ENCODE data around the gene CD99L2.

The CD99L2 gene

DNA sequence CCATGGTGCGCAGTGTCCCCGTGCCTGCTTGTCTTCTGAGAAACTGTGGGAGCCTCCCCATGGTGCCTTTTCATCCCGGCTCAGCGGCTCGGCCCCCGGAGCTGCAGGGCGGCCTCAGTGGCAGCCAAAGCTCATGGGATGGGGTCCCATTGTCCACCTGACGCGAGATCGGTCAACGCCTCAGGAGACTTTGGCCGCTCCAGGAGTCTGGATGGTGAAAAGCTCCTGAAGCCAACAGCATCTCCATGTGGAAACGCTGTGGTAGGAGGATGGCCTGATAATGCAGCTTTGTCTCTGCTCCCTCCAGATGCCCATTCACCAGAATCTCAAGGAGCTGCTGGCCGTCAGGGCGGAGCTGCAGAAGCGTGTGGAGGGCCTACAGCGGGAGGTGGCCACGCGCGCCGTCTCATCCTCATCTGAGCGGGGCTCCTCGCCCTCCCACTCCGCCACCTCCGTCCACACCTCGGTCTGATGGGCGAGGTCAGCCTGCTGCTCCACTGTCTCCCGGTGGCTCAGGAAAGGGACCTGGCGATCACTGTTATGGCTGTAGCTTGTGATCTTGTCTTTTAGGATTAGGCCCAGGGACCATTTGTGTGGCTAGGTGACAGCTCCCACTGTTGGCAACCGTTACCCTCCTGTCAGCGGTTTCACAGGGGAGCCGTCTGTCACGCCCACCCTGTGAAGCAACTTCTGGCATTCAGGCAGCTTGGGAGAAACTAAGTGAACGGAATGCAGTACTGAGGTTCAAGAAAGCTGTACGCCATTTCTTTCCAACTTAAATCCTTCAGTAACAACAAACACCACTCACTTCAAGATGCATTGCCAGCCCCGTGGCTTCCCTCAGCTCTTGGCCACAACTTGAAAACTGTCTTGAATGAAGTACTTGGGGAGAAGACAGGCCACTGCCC is 136.0 kb downstream of the CD99L2 start:
- no peak for DNase-seq (ENCODE audit: low read depth)

GRCh38 chrX:150761819-150762216 is 136.7 kb downstream of the CD99L2 start:
- DNase-seq (ENCODE audit: low read depth): no peak

DNA sequence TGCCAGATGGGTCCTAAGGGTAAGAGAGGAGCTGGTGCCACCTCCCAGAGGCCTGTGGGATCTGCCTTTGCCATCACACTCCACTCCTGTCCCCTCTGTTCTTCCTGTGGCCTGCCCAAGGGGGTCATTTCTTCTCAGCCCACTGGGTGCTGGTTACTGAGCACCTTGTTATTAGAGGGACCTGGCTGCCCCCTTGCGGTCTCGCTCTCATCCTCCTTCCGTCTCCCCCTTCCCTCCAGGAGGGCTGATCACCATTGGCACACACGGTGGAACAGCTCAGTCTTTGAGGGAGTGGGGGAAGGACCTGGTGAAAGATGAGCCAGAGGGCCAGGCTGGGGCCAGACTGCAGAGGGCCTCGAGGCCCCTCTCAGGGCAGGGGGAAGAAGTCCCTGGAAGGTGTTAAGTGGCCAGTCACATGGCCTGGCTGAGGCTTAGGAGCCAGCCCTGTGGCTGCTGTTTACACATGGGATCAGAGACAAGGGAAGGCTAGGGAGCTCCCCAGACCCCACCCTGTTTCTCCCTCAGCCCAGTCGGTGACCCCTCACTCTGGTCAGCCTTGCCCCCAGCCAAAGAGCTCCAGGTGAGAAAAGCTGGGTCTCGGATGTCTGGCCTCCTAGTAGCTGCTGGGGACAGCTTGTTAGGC is 137.2 kb downstream of the CD99L2 start:
- no peak for DNase-seq (ENCODE audit: low read depth)

GRCh38 chrX:150759568-150760416 is 138.7 kb downstream of the CD99L2 start:
- DNase-seq (ENCODE audit: low read depth): no peak

- DNase-seq (ENCODE audit: low read depth): no peak
Observed at GRCh38 chrX:150757371-150757770, 141.1 kb downstream of the CD99L2 start.

DNA sequence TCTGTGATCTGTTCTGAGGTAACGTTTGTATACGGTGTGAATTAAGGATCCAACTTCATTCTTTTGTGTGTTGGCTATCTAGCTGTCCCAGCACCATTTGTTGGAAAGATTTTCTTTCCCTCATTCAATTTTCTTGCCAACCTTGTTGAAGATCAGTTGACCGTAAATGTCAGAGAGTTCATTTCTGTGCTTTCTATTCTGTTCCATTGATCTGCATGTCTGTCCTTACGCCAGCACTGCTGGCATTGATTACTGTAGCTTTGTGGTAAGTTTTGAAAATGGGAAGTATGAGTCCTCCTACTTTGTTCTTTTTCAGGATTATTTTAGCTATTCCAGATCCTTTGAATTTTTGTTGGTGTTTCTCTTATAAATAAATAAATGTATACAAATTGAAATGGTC is 144.5 kb downstream of the CD99L2 start:
- no peak for DNase-seq (ENCODE audit: low read depth)

DNA sequence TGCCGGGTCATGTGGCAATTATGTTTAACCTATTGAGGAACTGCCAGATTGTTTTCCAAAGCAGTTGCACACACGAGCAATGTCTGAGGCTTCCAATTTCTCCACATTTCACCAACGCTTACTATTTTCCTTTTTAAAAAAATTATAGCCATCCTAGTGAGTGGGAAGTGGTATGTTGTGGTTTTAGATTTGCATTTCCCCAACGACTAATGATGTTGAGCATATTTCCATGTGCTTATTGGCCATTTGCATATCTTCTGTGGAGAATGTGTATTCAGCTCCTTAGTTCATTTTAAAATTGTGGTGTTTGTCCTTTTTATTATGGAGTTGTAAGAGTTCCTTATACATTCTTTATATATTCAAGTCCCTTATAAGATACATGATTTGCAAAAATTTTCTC is 145.1 kb downstream of the CD99L2 start:
- DNase-seq (ENCODE audit: low read depth): no peak

GRCh38 chrX:150752124-150752523 is 146.3 kb downstream of the CD99L2 start:
- DNase-seq (ENCODE audit: low read depth): no peak

- DNase-seq (ENCODE audit: low read depth): no peak
Observed at GRCh38 chrX:150736475-150736874, 162.0 kb downstream of the CD99L2 start.

DNA sequence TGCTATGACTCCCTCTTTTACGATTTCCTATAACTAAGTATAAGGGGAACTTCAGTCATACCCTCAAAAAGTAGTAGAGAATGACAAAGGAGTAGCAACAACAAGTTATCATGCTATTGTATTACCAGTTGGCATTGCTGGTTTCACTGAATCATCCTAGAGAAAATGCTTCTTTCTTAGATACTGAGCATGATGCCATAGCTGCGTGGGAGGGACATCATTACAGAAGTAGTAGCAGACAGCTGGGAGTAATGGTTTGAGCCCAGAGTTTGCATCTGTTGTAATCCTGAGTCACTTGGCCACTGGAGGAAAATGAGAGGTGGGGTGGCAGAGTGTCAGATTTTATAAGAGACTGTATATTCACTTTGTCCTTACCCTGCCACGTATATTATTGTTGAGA is 166.7 kb downstream of the CD99L2 start:
- peak; percentile 87 for DNase-seq (ENCODE audit: low read depth)

DNA sequence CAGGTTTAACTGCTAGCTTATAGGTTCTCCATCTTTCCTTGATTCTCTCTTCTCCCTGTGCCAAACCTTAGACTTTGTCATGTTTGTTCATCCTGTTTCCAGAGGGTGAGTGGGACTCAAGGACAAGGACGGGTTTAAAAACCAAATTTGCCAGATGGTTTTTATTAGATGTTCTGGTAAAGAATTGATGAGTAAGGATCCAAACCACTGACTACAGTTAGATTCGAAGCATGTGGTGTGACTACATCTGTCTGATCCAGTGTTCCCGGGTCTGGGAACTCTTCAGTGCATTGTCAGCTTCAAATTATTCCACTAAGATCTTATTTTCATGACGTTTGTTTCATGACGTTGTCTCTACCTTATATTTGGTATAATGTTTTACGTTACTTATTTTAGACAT is 167.7 kb downstream of the CD99L2 start:
- peak; percentile 43 for DNase-seq (ENCODE audit: low read depth)

- DNase-seq (ENCODE audit: low read depth): no peak
Observed at GRCh38 chrX:150729956-150730355, 168.5 kb downstream of the CD99L2 start.

- DNase-seq (ENCODE audit: low read depth): no peak
Observed at GRCh38 chrX:150719621-150720020, 178.8 kb downstream of the CD99L2 start.

Data from ELR (cell line).